ENCODE measurements around the gene PRH2. TPM values are rescaled to one million over a fixed set of nuclear protein-coding genes. Genes with fewer than 3 reads are reported as not detected.

PRH2 gene
- total and polyA plus RNA-seq, 2 of the 4 experiments (the other 2 are of a cell fraction): 0.34 TPM; not detected in 1

GRCh38 chr12:10910380-10910779 lies 18.7 kb upstream of the PRH2 start:
- WGBS, 2 experiments (ENCODE audit: extremely low coverage in 2 of 2, insufficient read length in 1 of 2): no CpG with 5 or more reads among the region's 8 CpGs
- Histone ChIP-seq H3K4me1 (ENCODE audit: control insufficient read depth, insufficient read depth, low read length) (no peaks in the 10 kb centered on the region), H3K9me3 (ENCODE audit: control insufficient read depth, insufficient read depth, low read length) (no peaks in the 10 kb centered on the region), H4K8ac (ENCODE audit: low read depth in 2 of 2, low read length in 2 of 2) (no peak overlapping the region), H2AFZ (replicated peaks; ENCODE audit: low read length, poor library complexity) (no peak overlapping the region), H2BK15ac (ENCODE audit: low read depth, low read length) (no peak overlapping the region), H3K9me1 (ENCODE audit: insufficient read depth, low read length) (no peaks in the 10 kb centered on the region), H2BK120ac (ENCODE audit: low read depth, low read length) (no peak overlapping the region), H2AK9ac (replicated peaks; ENCODE audit: low read depth, low read length, poor library complexity) (no peak overlapping the region), H3K9ac (ENCODE audit: low read depth, low read length) (no peak overlapping the region), H2BK20ac (ENCODE audit: low read depth, low read length) (no peak overlapping the region), H3K56ac (ENCODE audit: extremely low read depth, insufficient read depth, low read length) (no peak overlapping the region), H3K36me3 (ENCODE audit: control insufficient read depth, insufficient read depth, low read length) (no peaks in the 10 kb centered on the region), H3K4me3 (ENCODE audit: insufficient read depth, low read depth, low read length) (no peak overlapping the region), H3K4ac (ENCODE audit: low read depth, low read length) (no peak overlapping the region), H2AK5ac (ENCODE audit: low read depth, low read length) (no peak overlapping the region), H3K14ac (replicated peaks; ENCODE audit: low read depth, low read length) (no peak overlapping the region), H4K20me1 (ENCODE audit: insufficient read depth, low read length) (no peaks in the 10 kb centered on the region), H3K4me2 (ENCODE audit: low read depth, low read length) (no peak overlapping the region), H4K91ac (ENCODE audit: insufficient read depth, low read depth, low read length) (no peak overlapping the region), H3K18ac (ENCODE audit: low read depth, low read length) (no peak overlapping the region), H3K23ac (ENCODE audit: low read depth, low read length) (no peak overlapping the region), H3K79me1 (ENCODE audit: low read depth in 1 of 2, low read length in 2 of 2) (no peaks in the 10 kb centered on the region; a peak in 1 of 4 replicates), H3K27me3 (ENCODE audit: control insufficient read depth, insufficient read depth, low read length) (no peaks in the 10 kb centered on the region), H3K27ac (ENCODE audit: insufficient read depth, low read length) (no peak overlapping the region), H4K5ac (ENCODE audit: low read depth, low read length) (no peak overlapping the region), H2BK5ac (ENCODE audit: low read depth, low read length, poor library complexity, severe bottlenecking) (no peak overlapping the region)
- no peak for TF ChIP-seq SMC3 (IDR thresholded peaks at IDR 0.05; ENCODE audit: low read depth, low read length)
- no peak for TF ChIP-seq USF2 (IDR thresholded peaks at IDR 0.05; ENCODE audit: low read depth, low read length)
- TF ChIP-seq CEBPB (IDR thresholded peaks at IDR 0.05; ENCODE audit: low read depth, low read length): no peak
- TF ChIP-seq RAD21 (IDR thresholded peaks at IDR 0.05; ENCODE audit: low read length): no peak
- TF ChIP-seq RCOR1 (IDR thresholded peaks at IDR 0.05; ENCODE audit: insufficient replicate concordance, low read length): no peak
- TF ChIP-seq BHLHE40 (IDR thresholded peaks at IDR 0.05; ENCODE audit: low read depth, low read length): no peak
- TF ChIP-seq POLR2A (IDR thresholded peaks at IDR 0.05; ENCODE audit: low read depth, low read length): no peak
- no peak for TF ChIP-seq MXI1 (IDR thresholded peaks at IDR 0.05; ENCODE audit: borderline replicate concordance, low read depth, low read length)
- TF ChIP-seq, protein P1, sequence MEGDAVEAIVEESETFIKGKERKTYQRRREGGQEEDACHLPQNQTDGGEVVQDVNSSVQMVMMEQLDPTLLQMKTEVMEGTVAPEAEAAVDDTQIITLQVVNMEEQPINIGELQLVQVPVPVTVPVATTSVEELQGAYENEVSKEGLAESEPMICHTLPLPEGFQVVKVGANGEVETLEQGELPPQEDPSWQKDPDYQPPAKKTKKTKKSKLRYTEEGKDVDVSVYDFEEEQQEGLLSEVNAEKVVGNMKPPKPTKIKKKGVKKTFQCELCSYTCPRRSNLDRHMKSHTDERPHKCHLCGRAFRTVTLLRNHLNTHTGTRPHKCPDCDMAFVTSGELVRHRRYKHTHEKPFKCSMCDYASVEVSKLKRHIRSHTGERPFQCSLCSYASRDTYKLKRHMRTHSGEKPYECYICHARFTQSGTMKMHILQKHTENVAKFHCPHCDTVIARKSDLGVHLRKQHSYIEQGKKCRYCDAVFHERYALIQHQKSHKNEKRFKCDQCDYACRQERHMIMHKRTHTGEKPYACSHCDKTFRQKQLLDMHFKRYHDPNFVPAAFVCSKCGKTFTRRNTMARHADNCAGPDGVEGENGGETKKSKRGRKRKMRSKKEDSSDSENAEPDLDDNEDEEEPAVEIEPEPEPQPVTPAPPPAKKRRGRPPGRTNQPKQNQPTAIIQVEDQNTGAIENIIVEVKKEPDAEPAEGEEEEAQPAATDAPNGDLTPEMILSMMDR (conservative IDR thresholded peaks at IDR 0.05; ENCODE audit: low read depth, low read length): no peak
- no peak for TF ChIP-seq FOS (IDR thresholded peaks at IDR 0.05; ENCODE audit: low read depth, low read length)
- no peak for TF ChIP-seq CHD1 (IDR thresholded peaks at IDR 0.05; ENCODE audit: low read depth, low read length)
- no peak for TF ChIP-seq NFE2L2 (IDR thresholded peaks at IDR 0.05; ENCODE audit: low read depth, low read length)
- TF ChIP-seq, protein P2, sequence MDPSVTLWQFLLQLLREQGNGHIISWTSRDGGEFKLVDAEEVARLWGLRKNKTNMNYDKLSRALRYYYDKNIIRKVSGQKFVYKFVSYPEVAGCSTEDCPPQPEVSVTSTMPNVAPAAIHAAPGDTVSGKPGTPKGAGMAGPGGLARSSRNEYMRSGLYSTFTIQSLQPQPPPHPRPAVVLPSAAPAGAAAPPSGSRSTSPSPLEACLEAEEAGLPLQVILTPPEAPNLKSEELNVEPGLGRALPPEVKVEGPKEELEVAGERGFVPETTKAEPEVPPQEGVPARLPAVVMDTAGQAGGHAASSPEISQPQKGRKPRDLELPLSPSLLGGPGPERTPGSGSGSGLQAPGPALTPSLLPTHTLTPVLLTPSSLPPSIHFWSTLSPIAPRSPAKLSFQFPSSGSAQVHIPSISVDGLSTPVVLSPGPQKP (IDR thresholded peaks at IDR 0.05; ENCODE audit: borderline replicate concordance, low read depth, low read length): no peak
- no peak for TF ChIP-seq MAZ (IDR thresholded peaks at IDR 0.05; ENCODE audit: borderline replicate concordance, low read depth, low read length)
- no peak for TF ChIP-seq RFX5 (IDR thresholded peaks at IDR 0.05; ENCODE audit: low read depth, low read length)
- TF ChIP-seq MAFK (IDR thresholded peaks at IDR 0.05; ENCODE audit: low read depth, low read length): no peak
- ATAC-seq (ENCODE audit: low read depth): no peak
- no TSS peak for BruUV-seq (replicated peaks)
- POLR2A ChIA-PET (ENCODE audit: unreplicated experiment): no interaction called here
- dilution Hi-C loops (cut with HindIII; ENCODE audit: low sequenced_read_pairs, unreplicated experiment): no loop called here
- in situ Hi-C loops (cut with MboI; ENCODE audit: low sequenced_read_pairs): no loop called here
- CTCF ChIA-PET: no interaction called here
- DNase-seq: no peak
- intact Hi-C loops (cut with micrococcal nuclease): no loop called here
